HPDE6-E6E7 (cell line): ENCODE results near the gene ADGRD1.
"Not testable (repeated sequence)": the region's sequence is repeated elsewhere in the genome, so short reads cannot be mapped to it uniquely, and the experiment has no call there.

Experiments used
- DNase-seq: peaks from one replicate; pipeline ENCODE4 v3.0.0; 2011; ENCODE audit warnings: missing footprints; ENCODE audit errors: extremely low spot score

Gene ADGRD1

GRCh38 chr12:131119345-131119744, 165.6 kb downstream of the ADGRD1 start:
- not testable (repeated sequence) for DNase-seq

DNA sequence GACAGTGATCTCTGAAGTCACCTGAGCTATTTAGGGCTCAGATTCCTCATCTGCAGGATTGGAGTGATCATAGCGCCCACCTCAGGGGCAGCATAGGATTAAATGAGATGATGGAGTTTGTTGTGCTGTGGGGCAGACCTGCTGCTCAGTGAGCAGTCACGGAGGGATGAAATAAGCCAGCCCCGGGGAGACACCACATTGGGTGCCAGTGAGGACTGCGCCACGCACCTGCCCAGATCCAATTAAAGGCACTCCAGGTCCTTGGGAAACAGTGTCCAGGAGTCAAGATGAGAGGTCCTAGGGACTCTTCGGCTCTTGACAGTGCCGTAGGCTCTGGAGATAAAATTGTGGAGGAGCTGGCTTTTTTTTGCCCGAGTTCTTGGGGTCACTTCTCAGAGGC, 166.2 kb downstream of the ADGRD1 start:
- no peak for DNase-seq

- DNase-seq, result no peak
Measured at GRCh38 chr12:131120831-131121271, 167.1 kb downstream of the ADGRD1 start.

DNA sequence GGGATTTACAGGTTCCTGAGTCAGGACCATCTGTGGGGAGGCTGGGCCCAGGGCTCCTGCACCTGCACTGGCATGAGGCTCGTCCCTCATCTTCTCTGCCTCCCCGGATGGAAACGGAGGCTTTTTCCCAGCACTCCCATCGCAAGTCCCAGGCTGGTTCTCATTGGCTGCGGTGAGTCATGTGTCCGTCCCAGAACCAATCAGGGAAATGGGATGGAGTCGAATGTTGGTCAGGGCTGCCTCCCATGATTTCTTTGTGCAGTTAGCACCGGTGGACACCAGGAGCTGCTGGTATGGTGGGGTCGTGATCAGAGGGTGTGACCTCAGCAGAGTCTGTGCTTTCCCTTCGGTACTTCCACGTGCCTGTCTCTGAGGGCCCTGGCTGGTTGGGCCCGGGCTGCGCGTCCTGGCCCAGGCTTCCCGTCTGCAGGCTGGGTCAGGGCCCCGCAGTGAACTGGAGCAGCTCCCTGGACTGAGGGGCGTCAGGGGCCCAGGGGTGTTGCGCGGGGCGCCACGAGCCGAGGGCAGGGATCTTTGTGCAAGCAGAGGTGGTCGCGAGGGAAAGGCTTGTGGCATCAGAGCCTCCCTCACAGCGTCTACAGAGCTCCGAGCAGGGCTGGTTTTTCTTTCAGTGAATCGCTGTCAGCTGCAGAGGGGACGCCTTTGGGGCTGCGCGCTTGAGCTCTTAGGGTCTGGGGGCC, 168.1 kb downstream of the ADGRD1 start:
- no peak for DNase-seq

- no peak for DNase-seq
Measured at GRCh38 chr12:131122631-131123030, 168.9 kb downstream of the ADGRD1 start.

GRCh38 chr12:131123817-131124216, 170.1 kb downstream of the ADGRD1 start:
- no peak for DNase-seq

DNA sequence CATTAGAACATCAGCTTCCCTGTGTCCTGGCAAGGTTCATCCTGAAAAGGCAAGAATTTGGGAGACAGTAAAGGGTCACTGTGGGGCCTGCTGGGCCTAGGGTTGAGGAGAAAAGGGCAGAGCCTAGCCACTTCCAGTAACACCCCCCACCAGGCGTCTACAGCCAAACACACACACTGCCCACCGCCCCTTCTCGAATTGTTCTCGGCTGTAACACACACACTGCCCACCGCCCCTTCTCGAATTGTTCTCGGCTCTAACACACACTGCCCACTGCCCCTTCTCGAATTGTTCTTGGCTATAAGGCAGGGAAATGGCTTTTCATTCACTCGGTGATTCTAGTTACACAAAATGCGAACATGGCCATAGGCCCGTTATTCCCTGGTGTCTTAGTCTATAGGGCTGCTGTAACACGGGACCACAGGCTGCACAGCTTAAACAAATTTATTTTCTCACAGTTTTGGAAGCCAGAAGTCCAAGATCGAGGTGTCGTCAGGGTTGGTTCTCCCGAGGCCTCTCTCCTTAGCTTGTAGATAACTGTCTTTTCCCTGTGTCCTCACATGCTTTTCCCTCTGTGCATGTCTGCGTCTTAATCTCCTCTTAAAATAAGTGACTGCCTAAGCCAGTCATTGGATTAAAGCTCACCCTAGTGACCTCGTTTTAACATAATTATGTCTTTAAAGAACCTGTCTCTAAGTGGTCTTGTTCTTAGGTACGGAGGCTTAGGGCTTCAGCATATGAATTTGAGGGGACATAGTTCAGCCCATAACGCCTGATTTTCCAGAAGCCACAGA, 171.0 kb downstream of the ADGRD1 start:
- no peak for DNase-seq

GRCh38 chr12:131126662-131127173, 173.0 kb downstream of the ADGRD1 start:
- DNase-seq, result no peak

- no peak for DNase-seq
Measured at GRCh38 chr12:131128556-131128955, 174.8 kb downstream of the ADGRD1 start.

DNA sequence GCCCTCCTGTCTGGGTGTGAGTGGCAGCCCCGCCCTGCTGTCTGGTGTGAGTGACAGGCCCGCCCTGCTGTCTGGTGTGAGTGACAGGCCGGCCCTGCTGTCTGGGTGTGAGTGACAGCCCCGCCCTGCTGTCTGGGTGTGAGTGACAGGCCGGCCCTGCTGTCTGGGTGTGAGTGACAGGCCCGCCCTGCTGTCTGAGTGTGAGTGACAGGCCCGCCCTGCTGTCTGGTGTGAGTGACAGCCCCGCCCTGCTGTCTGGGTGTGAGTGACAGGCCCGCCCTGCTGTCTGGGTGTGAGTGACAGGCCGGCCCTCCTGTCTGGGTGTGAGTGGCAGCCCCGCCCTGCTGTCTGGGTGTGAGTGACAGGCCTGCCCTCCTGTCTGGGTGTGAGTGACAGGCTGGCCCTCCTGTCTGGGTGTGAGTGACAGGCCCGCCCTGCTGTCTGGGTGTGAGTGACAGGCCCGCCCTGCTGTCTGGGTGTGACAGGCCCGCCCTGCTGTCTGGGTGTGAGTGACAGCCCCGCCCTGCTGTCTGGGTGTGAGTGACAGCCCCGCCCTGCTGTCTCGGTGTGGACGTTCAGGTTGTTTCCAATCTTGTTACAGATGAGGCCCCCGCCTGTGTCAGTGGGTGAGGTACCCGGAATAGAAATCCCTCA, 175.4 kb downstream of the ADGRD1 start:
- not testable (repeated sequence) for DNase-seq

DNA sequence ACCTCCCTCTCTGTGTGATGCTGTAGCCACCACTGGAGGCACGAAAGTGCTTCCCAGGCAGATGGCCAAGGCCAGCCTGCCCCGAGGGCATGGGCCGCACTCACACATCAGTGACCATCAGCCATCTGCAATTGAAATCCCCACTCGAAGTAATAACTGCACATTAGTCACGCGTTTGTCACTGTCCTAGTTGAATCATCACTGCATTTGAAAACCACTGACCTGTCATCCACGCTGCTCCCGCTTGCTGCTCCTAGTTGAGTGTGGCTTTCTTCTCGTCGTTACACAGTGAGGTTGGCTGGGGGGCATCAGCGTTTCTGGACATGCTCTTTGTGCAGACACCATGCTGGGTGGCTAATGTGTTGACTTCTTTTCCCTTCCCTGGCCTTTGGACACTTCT, 176.1 kb downstream of the ADGRD1 start:
- DNase-seq, result no peak

- DNase-seq, result no peak
Measured at GRCh38 chr12:131130311-131130911, 176.7 kb downstream of the ADGRD1 start.

- no peak for DNase-seq
Measured at GRCh38 chr12:131131077-131131807, 177.5 kb downstream of the ADGRD1 start.

DNA sequence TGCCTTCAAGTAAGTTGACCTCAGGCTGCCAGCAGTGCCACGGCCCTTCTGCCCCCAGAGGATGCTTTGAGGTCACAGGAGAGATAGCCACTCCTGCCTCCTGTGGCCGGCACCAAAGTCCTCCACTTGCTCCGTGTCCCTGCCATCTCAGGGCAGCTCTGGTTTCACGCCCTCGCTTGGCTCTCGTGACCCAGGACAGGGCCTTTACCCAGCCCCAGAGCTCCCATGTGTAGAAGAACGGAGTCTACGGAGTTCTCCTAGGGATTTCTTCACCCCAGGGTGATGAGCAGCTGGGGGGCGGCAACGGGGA, 178.1 kb downstream of the ADGRD1 start:
- no peak for DNase-seq

- DNase-seq, result no peak
Measured at GRCh38 chr12:131132118-131132892, 178.6 kb downstream of the ADGRD1 start.

- no peak for DNase-seq
Measured at GRCh38 chr12:131133015-131133905, 179.6 kb downstream of the ADGRD1 start.

GRCh38 chr12:131133994-131134393, 180.3 kb downstream of the ADGRD1 start:
- DNase-seq, result no peak

GRCh38 chr12:131134523-131135310, 181.0 kb downstream of the ADGRD1 start:
- no peak for DNase-seq

- no peak for DNase-seq
Measured at GRCh38 chr12:131135311-131135785, 181.6 kb downstream of the ADGRD1 start.
